Mesendoderm (in vitro differentiated cells): ENCODE measurements around the gene SESTD1.

ENCODE experiments used
- DNase-seq: peaks from one replicate; pipeline ENCODE4 v3.0.0; 2013
- H2AK5ac ChIP-seq: 2 replicates; pipeline ENCODE4 v1.6.1; 2013; ENCODE audit warnings: low read length, inconsistent platforms
- H2BK120ac ChIP-seq: 2 replicates; pipeline ENCODE4 v1.6.1; 2013; ENCODE audit warnings: low read depth, mild to moderate bottlenecking, low read length, moderate library complexity, mixed read lengths
- H2BK15ac ChIP-seq: replicated peaks from 2 replicates; pipeline ENCODE4 v1.6.1; 2013; ENCODE audit warnings: low read depth, mild to moderate bottlenecking, moderate library complexity
- H2BK5ac ChIP-seq: 2 replicates; pipeline ENCODE4 v1.6.1; 2013; ENCODE audit warnings: low read length, inconsistent platforms
- H3K18ac ChIP-seq: 2 replicates; pipeline ENCODE4 v1.6.1; 2013; ENCODE audit warnings: mild to moderate bottlenecking, low read length, mixed read lengths
- H3K23ac ChIP-seq: one replicate; pipeline ENCODE4 v1.6.1; 2013; ENCODE audit warnings: low read length
- H3K27ac ChIP-seq: 2 replicates; pipeline ENCODE4 v1.5.1; 2013; ENCODE audit warnings: low read depth, mild to moderate bottlenecking, inconsistent platforms, low read length, moderate library complexity
- H3K27me3 ChIP-seq: 2 replicates; pipeline ENCODE4 v1.6.1; 2013; ENCODE audit warnings: low read length, control low read depth, mild to moderate bottlenecking, inconsistent platforms; ENCODE audit not compliant: insufficient read depth, poor library complexity
- H3K36me3 ChIP-seq: 2 replicates; pipeline ENCODE4 v1.6.1; 2013; ENCODE audit warnings: low read length, inconsistent platforms; ENCODE audit not compliant: control insufficient read depth, insufficient read depth
- H3K4ac ChIP-seq: one replicate; pipeline ENCODE4 v1.6.1; 2013; ENCODE audit warnings: low read depth, mild to moderate bottlenecking, low read length, moderate library complexity
- H3K4me1 ChIP-seq: 2 replicates; pipeline ENCODE4 v1.6.1; 2013; ENCODE audit warnings: low read depth, low read length, inconsistent platforms; ENCODE audit not compliant: control insufficient read depth
- H3K4me2 ChIP-seq: 2 replicates; pipeline ENCODE4 v1.6.1; 2013; ENCODE audit warnings: low read length
- H3K4me3 ChIP-seq: 2 replicates; pipeline ENCODE4 v1.5.1; 2013; ENCODE audit warnings: mild to moderate bottlenecking, low read length
- H3K56ac ChIP-seq: one replicate; pipeline ENCODE4 v1.6.1; 2013; ENCODE audit warnings: low read length
- H3K79me1 ChIP-seq: 2 replicates; pipeline ENCODE4 v1.6.1; 2013; ENCODE audit warnings: low read length, inconsistent platforms
- H3K79me2 ChIP-seq: 2 replicates; pipeline ENCODE4 v1.6.1; 2013; ENCODE audit warnings: mild to moderate bottlenecking, low read length; ENCODE audit not compliant: control insufficient read depth, insufficient read depth
- H3K9ac ChIP-seq: 2 replicates; pipeline ENCODE4 v1.6.1; 2013; ENCODE audit warnings: low read length, inconsistent platforms
- H4K5ac ChIP-seq: one replicate; pipeline ENCODE4 v1.6.1; 2013; ENCODE audit warnings: low read length
- H4K8ac ChIP-seq: one replicate; pipeline ENCODE4 v1.6.1; 2013; ENCODE audit warnings: low read depth, mild to moderate bottlenecking, control low read depth, low read length, moderate library complexity
- WGBS: extraction: QIAGEN DNeasy Blood & Tissue Kit; methylation state at CpG from one replicate; pipeline ENCODE4 v1.1.7; 2013; ENCODE audit warnings: low lambda C conversion rate, missing lambda C conversion rate; ENCODE audit not compliant: insufficient coverage; ENCODE audit errors: extremely low coverage; 5-methylcytosine and 5-hydroxymethylcytosine counted together

The SESTD1 gene

GRCh38 chr2:179255129-179255528, 9.5 kb downstream of the SESTD1 start:
- no peak for DNase-seq
- Histone ChIP-seq H3K23ac (no peak overlapping the region), H4K8ac (no peak overlapping the region), H3K27ac (no peak overlapping the region), H2BK120ac (no peak overlapping the region), H3K4me2 (no peak overlapping the region), H3K79me1 (peaks cover 2% of the 10 kb centered on the region), H2BK5ac (no peak overlapping the region), H3K4me1 (no peaks in the 10 kb centered on the region), H3K27me3 (no peaks in the 10 kb centered on the region), H3K18ac (no peak overlapping the region), H3K36me3 (no peaks in the 10 kb centered on the region), H3K4me3 (no peak overlapping the region), H3K4ac (no peak overlapping the region), H3K79me2 (peaks cover 2% of the 10 kb centered on the region), H3K9ac (no peak overlapping the region), H4K5ac (no peak overlapping the region), H2AK5ac (no peak overlapping the region), H2BK15ac (no peak overlapping the region), H3K56ac (no peak overlapping the region)
- WGBS, result no CpG with 5 or more reads among the region's 1 CpG

GRCh38 chr2:179253226-179253625, 11.4 kb downstream of the SESTD1 start:
- Histone ChIP-seq H3K27ac (no peak overlapping the region), H4K8ac (no peak overlapping the region), H3K23ac (no peak overlapping the region), H2BK5ac (no peak overlapping the region), H2AK5ac (no peak overlapping the region), H3K4me1 (no peaks in the 10 kb centered on the region), H2BK15ac (no peak overlapping the region), H3K4ac (no peak overlapping the region), H3K56ac (no peak overlapping the region), H3K4me3 (no peak overlapping the region), H3K79me2 (peaks cover 3% of the 10 kb centered on the region), H4K5ac (no peak overlapping the region), H3K36me3 (no peaks in the 10 kb centered on the region), H3K18ac (no peak overlapping the region), H3K4me2 (no peak overlapping the region), H3K79me1 (no peaks in the 10 kb centered on the region), H2BK120ac (no peak overlapping the region), H3K9ac (no peak overlapping the region), H3K27me3 (no peaks in the 10 kb centered on the region)
- DNase-seq, result no peak
- WGBS, result no CpG with 5 or more reads among the region's 1 CpG

- Histone ChIP-seq H4K8ac (no peak overlapping the region), H3K27ac (no peak overlapping the region), H3K56ac (no peak overlapping the region), H3K4me1 (no peaks in the 10 kb centered on the region), H3K4me3 (no peak overlapping the region), H3K79me2 (peaks cover 3% of the 10 kb centered on the region), H3K79me1 (no peaks in the 10 kb centered on the region), H2BK5ac (no peak overlapping the region), H3K23ac (no peak overlapping the region), H3K18ac (no peak overlapping the region), H3K27me3 (no peaks in the 10 kb centered on the region), H3K9ac (no peak overlapping the region), H4K5ac (no peak overlapping the region), H2BK120ac (no peak overlapping the region), H2AK5ac (no peak overlapping the region), H2BK15ac (no peak overlapping the region), H3K36me3 (no peaks in the 10 kb centered on the region), H3K4me2 (no peak overlapping the region), H3K4ac (no peak overlapping the region)
- WGBS, result no CpG with 5 or more reads among the region's 2 CpGs
- no peak for DNase-seq
These were observed 12.2 kb downstream of the SESTD1 start for GRCh38 chr2:179252423-179252822.

- Histone ChIP-seq H3K27ac (no peak overlapping the region), H4K5ac (no peak overlapping the region), H3K4me3 (no peak overlapping the region), H2BK15ac (no peak overlapping the region), H3K18ac (no peak overlapping the region), H2BK5ac (no peak overlapping the region), H3K23ac (no peak overlapping the region), H3K79me2 (peaks cover 3% of the 10 kb centered on the region), H3K9ac (no peak overlapping the region), H4K8ac (no peak overlapping the region), H3K4ac (no peak overlapping the region), H3K4me2 (no peak overlapping the region), H3K79me1 (no peaks in the 10 kb centered on the region), H3K4me1 (no peaks in the 10 kb centered on the region), H2BK120ac (no peak overlapping the region), H3K36me3 (no peaks in the 10 kb centered on the region), H3K27me3 (no peaks in the 10 kb centered on the region), H2AK5ac (no peak overlapping the region), H3K56ac (no peak overlapping the region)
- no peak for DNase-seq
These were observed 12.8 kb downstream of the SESTD1 start for GRCh38 chr2:179251870-179252269.

- Histone ChIP-seq H3K36me3 (no peaks in the 10 kb centered on the region), H3K18ac (no peak overlapping the region), H3K4me1 (no peaks in the 10 kb centered on the region), H3K4ac (no peak overlapping the region), H3K56ac (no peak overlapping the region), H3K4me2 (no peak overlapping the region), H3K79me2 (peaks cover 3% of the 10 kb centered on the region), H2BK5ac (no peak overlapping the region), H4K5ac (no peak overlapping the region), H3K79me1 (no peaks in the 10 kb centered on the region), H3K4me3 (no peak overlapping the region), H2BK120ac (no peak overlapping the region), H3K23ac (no peak overlapping the region), H2AK5ac (no peak overlapping the region), H3K27ac (no peak overlapping the region), H3K9ac (no peak overlapping the region), H4K8ac (no peak overlapping the region), H2BK15ac (no peak overlapping the region), H3K27me3 (no peaks in the 10 kb centered on the region)
- WGBS, result no CpG with 5 or more reads among the region's 1 CpG
- no peak for DNase-seq
These were observed 13.7 kb downstream of the SESTD1 start for GRCh38 chr2:179250848-179251504.

- Histone ChIP-seq H2BK120ac (no peak overlapping the region), H3K4ac (no peak overlapping the region), H3K79me2 (peaks cover 3% of the 10 kb centered on the region), H4K5ac (no peak overlapping the region), H3K4me1 (no peaks in the 10 kb centered on the region), H4K8ac (no peak overlapping the region), H3K9ac (no peak overlapping the region), H3K4me3 (no peak overlapping the region), H3K56ac (no peak overlapping the region), H3K23ac (no peak overlapping the region), H3K27ac (no peak overlapping the region), H2AK5ac (no peak overlapping the region), H2BK5ac (no peak overlapping the region), H3K27me3 (no peaks in the 10 kb centered on the region), H3K79me1 (no peaks in the 10 kb centered on the region), H3K18ac (no peak overlapping the region), H3K36me3 (no peaks in the 10 kb centered on the region), H2BK15ac (no peak overlapping the region), H3K4me2 (no peak overlapping the region)
- DNase-seq, result no peak
- no CpG with 5 or more reads among the region's 3 CpGs for WGBS
These were observed 14.5 kb downstream of the SESTD1 start for GRCh38 chr2:179250095-179250494.
